GM10266 (cell line): ENCODE measurements around the gene PNCK.

Experiments used
- DNase-seq: peaks from one replicate; pipeline ENCODE4 v3.0.0; 2012; ENCODE audit errors: extremely low spot score
- CTCF ChIP-seq: IDR thresholded peaks from 2 replicates; pipeline ENCODE4 v1.5.1; 2012; ENCODE audit warnings: mild to moderate bottlenecking, low read depth; ENCODE audit not compliant: control insufficient read depth, insufficient read depth; ENCODE audit errors: missing control alignments

PNCK gene

GRCh38 chrX:153624196-153625091, 49.2 kb downstream of the PNCK start:
- no peak for DNase-seq
- no peak for TF ChIP-seq CTCF

- DNase-seq: no peak
- no peak for TF ChIP-seq CTCF
Observed at GRCh38 chrX:153623310-153624029, 50.1 kb downstream of the PNCK start.

- no peak for DNase-seq
- TF ChIP-seq CTCF: no peak
Observed at GRCh38 chrX:153622661-153623309, 50.8 kb downstream of the PNCK start.

GRCh38 chrX:153621949-153622598, 51.5 kb downstream of the PNCK start:
- no peak for DNase-seq
- no peak for TF ChIP-seq CTCF

- TF ChIP-seq CTCF: no peak
- no peak for DNase-seq
Observed at GRCh38 chrX:153620576-153620975, 53.0 kb downstream of the PNCK start.
